Astrocyte (in vitro differentiated cells and primary cell): ENCODE data around the gene TRPM3. TPM values are rescaled to one million over a fixed set of nuclear protein-coding genes. Genes with fewer than 3 reads are reported as not detected.
"Not testable (repeated sequence)": the region's sequence is repeated elsewhere in the genome, so short reads cannot be mapped to it uniquely, and the experiment has no call there.

Experiments used
- DNase-seq: peaks from one replicate; pipeline ENCODE4 v3.0.0-alpha.2; 2010; ENCODE audit warnings: low read depth
- FAIRE-seq: peaks from 2 replicates; lab custom pipeline; 2011; peaks lifted over from hg19 to GRCh38; lab: Jason Lieb, UNC
- H2AFZ ChIP-seq: 2 replicates; pipeline ENCODE4 v1.6.0; 2012; ENCODE audit warnings: low read depth, low read length, inconsistent platforms
- H3K27ac ChIP-seq: 2 replicates; pipeline ENCODE4 v1.5.1; 2011; ENCODE audit warnings: low read depth, low read length, inconsistent platforms
- H3K27me3 ChIP-seq: 2 replicates; pipeline ENCODE4 v1.6.0; 2011; ENCODE audit warnings: low read length, inconsistent platforms; ENCODE audit not compliant: insufficient read depth
- H3K36me3 ChIP-seq: 2 replicates; pipeline ENCODE4 v1.5.1; 2011; ENCODE audit warnings: low read length, inconsistent platforms; ENCODE audit not compliant: insufficient read depth
- H3K4me1 ChIP-seq: 2 replicates; pipeline ENCODE4 v1.5.1; 2011; ENCODE audit warnings: low read length, inconsistent platforms; ENCODE audit not compliant: insufficient read depth
- H3K4me2 ChIP-seq: 2 replicates; pipeline ENCODE4 v1.6.0; 2012; ENCODE audit warnings: low read length, inconsistent platforms
- H3K4me3 ChIP-seq: 2 replicates; pipeline ENCODE4 v1.5.1; 2011; ENCODE audit warnings: low read depth, mild to moderate bottlenecking, low read length, inconsistent platforms; ENCODE audit not compliant: insufficient read depth
- H3K79me2 ChIP-seq: 2 replicates; pipeline ENCODE4 v1.6.0; 2012; ENCODE audit warnings: mild to moderate bottlenecking, low read length, inconsistent platforms; ENCODE audit not compliant: insufficient read depth
- H3K9ac ChIP-seq: 2 replicates; pipeline ENCODE4 v1.6.0; 2012; ENCODE audit warnings: mild to moderate bottlenecking, low read length, inconsistent platforms
- H3K9me3 ChIP-seq: 2 replicates; pipeline ENCODE4 v1.5.1; 2012; ENCODE audit warnings: low read depth, mild to moderate bottlenecking, low read length, inconsistent platforms; ENCODE audit not compliant: insufficient read depth
- H4K20me1 ChIP-seq: 2 replicates; pipeline ENCODE4 v1.6.0; 2012; ENCODE audit warnings: low read length, inconsistent platforms; ENCODE audit not compliant: insufficient read depth
- H3K27ac Mint-ChIP-seq: one replicate; pipeline ENCODE4 v1.8.0; 2021; ENCODE audit warnings: mild to moderate bottlenecking, mixed read lengths; ENCODE audit not compliant: unreplicated experiment
- H3K27me3 Mint-ChIP-seq: one replicate; pipeline ENCODE4 v1.8.0; 2021; ENCODE audit warnings: low read depth, mixed read lengths; ENCODE audit not compliant: unreplicated experiment
- H3K36me3 Mint-ChIP-seq: one replicate; pipeline ENCODE4 v1.8.0; 2021; ENCODE audit warnings: low read depth, mixed read lengths; ENCODE audit not compliant: unreplicated experiment
- H3K4me1 Mint-ChIP-seq: one replicate; pipeline ENCODE4 v1.8.0; 2021; ENCODE audit warnings: low read depth, mixed read lengths; ENCODE audit not compliant: unreplicated experiment
- H3K4me3 Mint-ChIP-seq: one replicate; pipeline ENCODE4 v1.8.0; 2021; ENCODE audit warnings: mild to moderate bottlenecking, moderate library complexity, mixed read lengths; ENCODE audit not compliant: unreplicated experiment
- H3K9me3 Mint-ChIP-seq: one replicate; pipeline ENCODE4 v1.8.0; 2021; ENCODE audit warnings: mild to moderate bottlenecking, mixed read lengths; ENCODE audit not compliant: unreplicated experiment
- CTCF ChIP-seq: IDR thresholded peaks from 2 replicates; pipeline ENCODE4 v1.5.1; 2011; ENCODE audit warnings: low read depth, mild to moderate bottlenecking, inconsistent platforms, low read length, moderate library complexity; ENCODE audit not compliant: insufficient read depth
- EZH2 ChIP-seq: IDR thresholded peaks from 2 replicates; pipeline ENCODE4 v1.6.1; 2012; ENCODE audit warnings: mild to moderate bottlenecking, low read length, inconsistent platforms; ENCODE audit not compliant: insufficient read depth
- total RNA-seq: library from RNA; stranded (reverse); gene quantifications from 2 replicates; pipeline ENCODE4 v1.2.1, GENCODE V29; 2021

TRPM3 gene
- total RNA-seq, 1 donor from 2014 or later = 0.14 TPM

DNA sequence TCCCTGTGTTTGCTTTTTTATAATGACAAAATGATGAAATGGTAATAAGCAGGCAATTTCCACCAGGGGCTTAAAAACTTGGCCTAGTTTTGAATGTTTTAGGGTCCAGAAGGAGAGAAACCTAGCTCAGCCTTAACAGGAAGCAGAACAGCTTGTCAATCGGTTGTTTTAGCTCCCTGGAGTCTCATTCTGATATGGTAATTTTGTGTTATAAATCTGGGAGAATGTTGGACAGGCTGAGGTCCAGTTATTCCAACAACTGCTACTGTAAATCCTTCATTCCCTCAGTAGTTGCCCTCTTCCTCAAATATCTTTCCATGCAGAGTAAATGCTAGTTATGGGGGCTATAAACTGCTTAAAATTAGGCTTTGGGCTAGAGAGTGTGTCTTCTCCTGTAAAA is 397.4 kb downstream of the TRPM3 start:
- not testable (repeated sequence) for H3K4me1 Mint-ChIP-seq, H3K4me2 ChIP-seq, H3K9me3 Mint-ChIP-seq, DNase-seq, H3K4me3 ChIP-seq, H3K27me3 Mint-ChIP-seq, H3K9ac ChIP-seq, H2AFZ ChIP-seq, H3K36me3 ChIP-seq, H3K27ac ChIP-seq, H3K36me3 Mint-ChIP-seq, FAIRE-seq, H3K27me3 ChIP-seq, H3K27ac Mint-ChIP-seq, H3K4me1 ChIP-seq, H4K20me1 ChIP-seq, H3K79me2 ChIP-seq, H3K4me3 Mint-ChIP-seq, H3K9me3 ChIP-seq

GRCh38 chr9:70706797-70707196 is 414.6 kb downstream of the TRPM3 start:
- H2AFZ ChIP-seq, FAIRE-seq, H3K4me2 ChIP-seq, H3K4me1 Mint-ChIP-seq, H3K4me3 ChIP-seq, H3K9me3 Mint-ChIP-seq, H3K79me2 ChIP-seq, H3K9ac ChIP-seq, H3K27ac Mint-ChIP-seq, DNase-seq, H3K27me3 Mint-ChIP-seq, H3K27ac ChIP-seq, H4K20me1 ChIP-seq, H3K9me3 ChIP-seq, H3K36me3 Mint-ChIP-seq, H3K4me1 ChIP-seq, H3K36me3 ChIP-seq, H3K4me3 Mint-ChIP-seq, H3K27me3 ChIP-seq: not testable (repeated sequence)

DNA sequence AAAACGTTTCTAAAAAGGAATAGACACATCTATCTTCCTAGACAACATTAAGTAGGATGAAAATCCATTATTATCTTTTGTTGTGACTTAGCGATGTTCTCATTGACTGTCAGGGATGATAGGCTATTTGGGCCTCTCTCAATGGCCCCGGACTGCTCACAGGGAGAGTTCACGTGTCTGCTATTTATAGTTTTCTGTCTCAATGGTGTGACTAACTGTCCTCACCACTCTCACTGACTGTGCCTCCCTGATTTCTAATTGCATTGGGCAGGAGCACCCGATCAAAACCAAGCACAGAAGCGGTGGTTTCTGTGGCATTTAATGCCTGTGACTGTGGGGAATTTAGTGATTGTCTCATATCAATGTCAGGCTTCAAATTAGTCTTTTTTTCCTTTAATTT is 420.3 kb downstream of the TRPM3 start:
- Histone ChIP-seq H3K9ac (no peak overlapping the region), H3K4me2 (no peak overlapping the region), H2AFZ (no peak overlapping the region), H3K9me3 (no peaks in the 10 kb centered on the region), H3K36me3 (no peaks in the 10 kb centered on the region), H3K27ac (no peak overlapping the region), H3K4me1 (no peaks in the 10 kb centered on the region), H3K27me3 (no peaks in the 10 kb centered on the region), H3K79me2 (no peaks in the 10 kb centered on the region), H3K4me3 (no peak overlapping the region), H4K20me1 (no peaks in the 10 kb centered on the region)
- H3K9me3 Mint-ChIP-seq = no peaks in the 10 kb centered on the region
- no peak overlapping the region for H3K4me3 Mint-ChIP-seq
- TF ChIP-seq CTCF (no peak), EZH2 (no peak)
- H3K27ac Mint-ChIP-seq = no peak overlapping the region
- DNase-seq (no peak), FAIRE-seq (no peak)
- no peaks in the 10 kb centered on the region for H3K27me3 Mint-ChIP-seq
- peaks cover 5% of the 10 kb centered on the region for H3K4me1 Mint-ChIP-seq
- H3K36me3 Mint-ChIP-seq = no peaks in the 10 kb centered on the region
